Osteoblast (primary cell): ENCODE data around the gene LIPT2. TPM values are rescaled to one million over a fixed set of nuclear protein-coding genes. Genes with fewer than 3 reads are reported as not detected.

Experiments used
- DNase-seq: peaks from one replicate; pipeline ENCODE4 v3.0.0; 2011; ENCODE audit warnings: low spot score, mixed read lengths; ENCODE audit not compliant: insufficient read length; ENCODE audit errors: missing footprints
- H2AFZ ChIP-seq: 2 replicates; pipeline ENCODE4 v1.6.0; 2011; ENCODE audit warnings: mild to moderate bottlenecking, low read length
- H3K27ac ChIP-seq: 2 replicates; pipeline ENCODE4 v1.5.1; 2011; ENCODE audit warnings: mild to moderate bottlenecking, low read depth, low read length, moderate library complexity
- H3K27me3 ChIP-seq: 2 replicates; pipeline ENCODE4 v1.6.0; 2012; ENCODE audit warnings: mild to moderate bottlenecking, control low read depth, inconsistent platforms, low read length, moderate library complexity; ENCODE audit not compliant: insufficient read depth
- H3K36me3 ChIP-seq: 2 replicates; pipeline ENCODE4 v1.5.1; 2011; ENCODE audit warnings: mild to moderate bottlenecking, low read length, control low read depth, moderate library complexity; ENCODE audit not compliant: insufficient read depth
- H3K4me1 ChIP-seq: 2 replicates; pipeline ENCODE4 v1.5.1; 2011; ENCODE audit warnings: mild to moderate bottlenecking, low read length, control low read depth, moderate library complexity; ENCODE audit not compliant: insufficient read depth
- H3K4me2 ChIP-seq: 2 replicates; pipeline ENCODE4 v1.6.0; 2011; ENCODE audit warnings: mild to moderate bottlenecking, low read length; ENCODE audit not compliant: insufficient read depth
- H3K4me3 ChIP-seq: fragments of 200-600 bp; sonication (generic); 3 replicates; pipeline ENCODE4 v1.5.1; 2012; ENCODE audit warnings: mild to moderate bottlenecking, low read length, inconsistent platforms; ENCODE audit not compliant: insufficient read depth
- H3K79me2 ChIP-seq: 2 replicates; pipeline ENCODE4 v1.6.0; 2012; ENCODE audit warnings: mild to moderate bottlenecking, low read length, control low read depth, inconsistent platforms; ENCODE audit not compliant: insufficient read depth
- H3K9me3 ChIP-seq: 2 replicates; pipeline ENCODE4 v1.5.1; 2011; ENCODE audit warnings: low read depth, low read length, control low read depth
- H4K20me1 ChIP-seq: 2 replicates; pipeline ENCODE4 v1.6.0; 2012; ENCODE audit warnings: mild to moderate bottlenecking, low read length, control low read depth; ENCODE audit not compliant: insufficient read depth
- small RNA-seq: library from RNA; depleted of rRNA; stranded (forward); fragments of <200 nt; gene quantifications from one replicate; pipeline ENCODE3, GENCODE V24; 2012
- total RNA-seq: library from RNA; depleted of rRNA; stranded (reverse); fragments of >200 nt; gene quantifications from 2 replicates; pipeline ENCODE4 v1.2.3, GENCODE V29; 2012
- TF ChIP-seq, protein P1 (sequence below): IDR thresholded peaks from 2 replicates; pipeline ENCODE4 v1.5.1; 2011; ENCODE audit warnings: mild to moderate bottlenecking, low read depth, low read length, moderate library complexity; ENCODE audit errors: extremely low read depth

Gene LIPT2
- total RNA-seq, 1 donor = 5.1 TPM

DNA sequence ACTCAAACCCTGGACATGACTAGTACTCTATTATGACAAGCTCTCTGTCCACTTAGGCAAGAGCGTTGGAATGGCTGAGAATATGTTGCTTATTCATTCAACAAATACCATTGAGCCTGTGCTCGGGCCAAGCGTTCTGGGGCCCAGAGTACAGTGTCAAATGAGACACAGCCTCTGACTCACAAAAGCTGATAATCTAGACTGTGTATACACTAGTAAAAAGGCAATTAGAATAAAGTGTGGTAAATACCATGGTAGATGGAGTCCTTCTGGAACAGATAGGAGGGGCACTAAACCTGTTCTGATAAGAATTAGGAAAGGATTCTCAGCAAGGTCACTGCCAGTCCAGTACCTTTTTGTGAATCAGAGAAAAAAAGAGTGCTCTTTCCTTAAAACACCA is 50.9 kb downstream of the LIPT2 start:
- peaks cover 12% of the 10 kb centered on the region for H3K4me1 ChIP-seq
- no peak overlapping the region for H2AFZ ChIP-seq
- H3K79me2 ChIP-seq = no peaks in the 10 kb centered on the region
- no peak for DNase-seq
- no peaks in the 10 kb centered on the region for H3K36me3 ChIP-seq
- TF ChIP-seq, protein P1, sequence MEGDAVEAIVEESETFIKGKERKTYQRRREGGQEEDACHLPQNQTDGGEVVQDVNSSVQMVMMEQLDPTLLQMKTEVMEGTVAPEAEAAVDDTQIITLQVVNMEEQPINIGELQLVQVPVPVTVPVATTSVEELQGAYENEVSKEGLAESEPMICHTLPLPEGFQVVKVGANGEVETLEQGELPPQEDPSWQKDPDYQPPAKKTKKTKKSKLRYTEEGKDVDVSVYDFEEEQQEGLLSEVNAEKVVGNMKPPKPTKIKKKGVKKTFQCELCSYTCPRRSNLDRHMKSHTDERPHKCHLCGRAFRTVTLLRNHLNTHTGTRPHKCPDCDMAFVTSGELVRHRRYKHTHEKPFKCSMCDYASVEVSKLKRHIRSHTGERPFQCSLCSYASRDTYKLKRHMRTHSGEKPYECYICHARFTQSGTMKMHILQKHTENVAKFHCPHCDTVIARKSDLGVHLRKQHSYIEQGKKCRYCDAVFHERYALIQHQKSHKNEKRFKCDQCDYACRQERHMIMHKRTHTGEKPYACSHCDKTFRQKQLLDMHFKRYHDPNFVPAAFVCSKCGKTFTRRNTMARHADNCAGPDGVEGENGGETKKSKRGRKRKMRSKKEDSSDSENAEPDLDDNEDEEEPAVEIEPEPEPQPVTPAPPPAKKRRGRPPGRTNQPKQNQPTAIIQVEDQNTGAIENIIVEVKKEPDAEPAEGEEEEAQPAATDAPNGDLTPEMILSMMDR = no peak
- no peaks in the 10 kb centered on the region for H3K27me3 ChIP-seq
- no peak overlapping the region for H3K4me2 ChIP-seq
- H4K20me1 ChIP-seq = no peaks in the 10 kb centered on the region
- no peaks in the 10 kb centered on the region for H3K9me3 ChIP-seq
- H3K4me3 ChIP-seq = no peak overlapping the region
- H3K27ac ChIP-seq = no peak overlapping the region

Small RNA genes lying within 50 kb of the gene (small RNA-seq; reads per million reads assigned to genes)
- not detected for gene CYCSP27

Other genes with a start within 250 kb of the LIPT2 start
- gene P4HA3, start 182.1 kb downstream of the LIPT2 start, total RNA-seq = 8.7 and 19.2 TPM in 2 replicates
- gene PGM2L1, start 95.3 kb downstream of the LIPT2 start, total RNA-seq = 6.5 and 7.2 TPM in 2 replicates
- gene KCNE3, start 26.2 kb downstream of the LIPT2 start, total RNA-seq = 1.8 and 2.4 TPM in 2 replicates
- 12.3 and 12.7 TPM in 2 replicates for gene POLD3, start 98.9 kb upstream of the LIPT2 start, total RNA-seq
- under 0.01 TPM in 1 of 2 replicates, not detected in the other for gene CHRDL2, start 237.7 kb upstream of the LIPT2 start, total RNA-seq